GM19395 (cell line): ENCODE measurements around the gene INTS11.

ENCODE experiments used
- ATAC-seq: cut with Tn5 transposase; IDR thresholded peaks from one replicate; pipeline ENCODE4 v1.9.1; 2021; ENCODE audit warnings: mild to moderate bottlenecking, moderate library complexity; ENCODE audit not compliant: unreplicated experiment

The INTS11 gene

DNA sequence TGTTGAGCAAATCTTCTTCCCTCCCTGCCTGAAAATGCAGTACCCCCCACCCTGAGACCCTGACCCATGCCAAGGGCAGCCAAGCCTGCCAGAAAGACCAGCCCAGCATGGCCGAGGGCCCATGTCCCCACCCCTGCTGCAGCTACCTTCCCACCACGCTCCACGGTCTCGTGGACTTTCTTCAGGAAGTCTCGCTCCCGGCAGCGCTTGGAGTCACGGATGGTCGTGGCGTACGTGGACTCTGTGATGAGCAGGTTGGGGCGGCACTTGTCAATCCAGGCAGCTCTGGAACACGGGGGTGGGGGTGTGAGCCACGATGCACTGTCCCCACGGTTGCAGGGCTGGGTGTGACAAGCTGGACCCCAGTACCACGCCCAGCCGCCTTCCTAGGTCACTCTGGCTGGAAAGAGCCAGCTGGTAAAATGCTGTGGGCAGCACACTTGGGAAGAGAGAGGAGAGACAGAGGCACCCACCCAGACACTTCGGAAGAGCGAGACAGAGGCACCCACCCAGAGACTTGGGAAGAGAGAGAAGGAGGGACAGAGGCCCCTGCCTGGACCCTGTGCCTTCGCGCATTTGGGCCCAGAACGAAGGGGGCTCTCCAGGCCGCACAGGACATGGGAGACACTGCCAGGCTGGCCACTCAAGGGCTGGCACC, 9.7 kb downstream of the INTS11 start:
- no peak for ATAC-seq

DNA sequence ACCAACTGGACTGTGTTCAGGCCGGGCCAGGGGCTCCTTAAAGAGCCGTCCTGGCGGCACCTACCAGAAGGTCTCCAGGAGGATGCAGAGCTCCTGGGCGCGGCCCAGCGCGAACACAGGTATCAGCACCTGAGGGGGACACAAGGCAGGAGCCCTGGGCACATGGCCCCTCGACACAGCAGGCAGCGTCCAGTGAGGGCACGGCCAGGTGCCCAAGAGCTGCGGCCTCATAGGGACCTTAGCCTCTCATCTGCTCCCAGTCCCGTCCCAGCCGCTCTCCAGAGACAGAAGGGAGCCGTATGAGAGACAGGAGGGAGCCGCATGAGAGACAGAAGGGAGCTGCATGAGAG, 10.2 kb downstream of the INTS11 start:
- no peak for ATAC-seq

DNA sequence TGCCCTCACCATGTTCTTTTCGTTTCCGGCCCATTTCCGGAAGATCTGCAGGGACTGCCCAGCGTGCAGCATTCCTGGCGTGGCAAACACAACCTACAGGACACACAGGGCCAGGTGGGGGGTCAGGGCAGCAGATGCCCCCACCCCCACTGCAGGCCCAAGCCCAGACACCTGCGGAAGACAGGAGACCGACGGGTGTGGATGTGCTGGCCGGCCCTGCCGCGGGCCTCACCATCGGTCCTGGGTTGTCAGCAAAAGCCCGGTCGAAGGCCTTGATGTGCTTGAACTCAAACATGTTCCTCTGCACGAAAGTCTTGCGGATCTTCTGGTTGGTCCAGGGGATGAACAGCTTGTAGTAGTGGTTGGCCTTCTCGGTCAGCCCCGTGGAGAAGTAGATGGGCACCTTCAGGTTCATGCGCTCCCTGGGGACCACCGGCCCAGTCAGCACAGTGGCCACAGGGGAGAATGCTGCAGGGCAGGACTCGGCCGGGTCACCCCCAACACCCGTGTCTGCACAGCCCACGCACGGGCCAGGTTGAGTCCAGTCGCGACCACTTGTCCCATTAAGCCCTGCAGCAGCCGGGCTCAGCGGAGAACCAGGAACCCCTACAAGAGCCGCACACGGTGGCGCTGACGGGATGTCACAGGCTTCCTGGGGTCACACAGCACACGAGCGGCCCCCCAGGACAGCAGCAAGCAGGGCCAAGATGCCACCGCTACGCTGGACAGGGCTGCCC, 10.8 kb downstream of the INTS11 start:
- ATAC-seq = no peak

DNA sequence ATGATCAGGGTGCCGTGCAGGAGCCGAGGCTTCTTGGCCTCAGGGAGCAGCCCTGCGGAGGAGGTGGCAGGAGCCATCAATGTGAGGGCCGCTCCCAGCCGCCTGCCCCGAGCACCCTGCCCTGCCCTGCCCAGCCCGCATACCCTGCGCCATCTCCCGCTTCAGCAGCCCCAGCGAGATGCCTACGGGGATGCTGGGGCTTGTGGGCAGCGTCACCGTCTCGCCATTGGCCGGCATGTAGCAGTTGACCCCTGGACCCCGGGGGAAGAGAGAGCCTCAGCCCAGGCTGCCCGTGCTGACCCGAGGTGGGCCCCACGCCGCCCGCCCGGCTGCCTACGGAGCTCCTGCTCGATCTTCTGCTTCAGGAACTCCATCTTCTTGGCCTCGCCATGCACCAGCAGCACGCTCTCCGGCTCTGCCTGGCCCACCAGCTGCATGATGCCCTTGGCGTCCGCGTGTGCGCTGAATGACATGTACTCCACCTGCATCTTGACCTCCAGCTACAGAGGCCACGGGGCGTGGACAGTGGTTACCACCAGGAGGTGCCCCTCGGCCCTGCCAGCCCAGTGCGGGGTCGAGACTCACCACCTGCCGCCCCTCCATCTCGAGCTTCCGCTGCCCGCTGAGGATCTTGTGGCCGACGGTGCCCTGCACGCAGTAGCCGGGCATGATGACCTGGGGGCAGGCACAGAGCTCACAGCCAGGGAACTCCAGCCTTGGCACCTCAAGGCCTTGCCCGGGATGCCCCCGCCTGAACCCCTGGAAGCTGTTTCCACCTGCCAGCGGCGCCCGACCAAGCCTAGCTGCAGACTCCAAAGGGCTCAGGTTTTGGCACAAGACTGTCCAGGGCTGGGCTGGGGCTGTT, 11.8 kb downstream of the INTS11 start:
- no peak for ATAC-seq

DNA sequence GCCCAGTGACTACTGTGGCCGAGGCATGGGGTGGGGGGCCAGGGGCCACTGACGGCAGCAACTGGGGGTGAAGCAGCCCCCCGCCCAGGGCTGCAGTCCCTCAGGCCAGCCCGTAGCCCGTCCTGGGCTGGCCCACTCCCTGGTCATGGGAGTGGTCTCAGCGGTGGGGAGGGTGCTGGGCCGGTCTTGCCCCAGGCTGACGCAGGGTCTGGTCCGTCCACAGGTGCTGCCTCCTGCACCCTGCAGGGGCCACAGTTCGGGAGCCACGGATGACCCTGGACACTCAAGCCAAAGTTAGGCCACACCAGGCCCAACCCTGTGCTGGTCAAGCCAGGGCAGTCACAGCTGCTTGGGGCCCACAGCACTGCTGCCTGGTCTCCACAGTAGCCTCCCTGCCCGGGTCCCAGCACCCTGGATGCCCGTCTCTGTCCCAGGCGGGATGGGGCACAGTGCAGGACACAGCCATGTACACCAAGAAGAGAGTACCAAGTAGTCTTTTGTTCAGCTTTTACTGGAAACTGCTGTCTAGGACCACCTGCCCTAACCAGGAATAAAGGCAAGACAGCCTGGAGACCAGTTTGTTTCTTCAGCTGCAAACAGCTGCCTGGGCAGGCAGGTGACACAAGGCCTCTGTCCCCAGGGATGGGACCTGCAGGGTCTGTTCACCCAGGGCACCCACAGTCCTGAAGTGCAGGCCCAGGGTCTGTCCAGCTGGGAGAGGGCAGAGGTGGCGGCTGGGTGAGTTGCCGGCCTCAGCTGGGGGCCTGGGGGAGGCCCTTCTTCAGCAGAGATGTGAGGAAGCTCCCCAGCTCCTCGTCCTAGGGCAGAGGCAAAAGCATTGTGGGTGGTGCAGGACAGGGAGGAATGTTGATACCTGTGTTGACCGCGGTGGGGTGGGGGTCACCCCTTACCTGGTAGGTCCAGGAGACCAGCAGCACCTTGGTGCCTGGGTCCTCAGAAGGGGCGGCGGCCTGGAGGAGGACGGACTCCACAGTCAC, 13.1 kb downstream of the INTS11 start:
- no peak for ATAC-seq

DNA sequence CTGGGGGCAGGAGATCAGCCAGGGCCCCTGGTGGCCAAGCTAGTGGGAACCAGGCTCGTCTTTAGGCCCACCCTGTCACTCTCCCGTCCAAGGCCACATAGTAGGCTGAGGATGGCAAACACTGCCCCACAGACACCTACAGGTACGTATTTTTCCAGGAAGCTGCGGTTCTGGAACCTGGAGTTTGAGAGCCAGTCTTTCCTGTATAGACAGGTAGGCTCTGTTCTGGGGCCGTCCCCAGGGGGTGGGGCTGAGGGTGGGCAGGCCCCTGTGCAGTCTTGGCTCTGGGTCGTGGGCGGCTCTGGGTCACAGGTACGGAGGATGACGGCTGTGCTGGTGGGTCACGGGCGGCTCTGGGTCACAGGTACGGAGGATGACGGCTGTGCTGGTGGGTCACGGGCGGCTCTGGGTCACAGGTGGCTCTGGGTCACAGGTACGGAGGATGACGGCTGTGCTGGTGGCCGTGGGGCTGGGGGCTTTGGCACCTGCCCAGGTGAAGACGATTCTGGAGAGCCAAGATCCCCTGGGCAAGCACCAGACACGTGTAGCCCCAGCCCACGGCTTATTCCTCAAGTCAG, 13.9 kb downstream of the INTS11 start:
- ATAC-seq = no peak

DNA sequence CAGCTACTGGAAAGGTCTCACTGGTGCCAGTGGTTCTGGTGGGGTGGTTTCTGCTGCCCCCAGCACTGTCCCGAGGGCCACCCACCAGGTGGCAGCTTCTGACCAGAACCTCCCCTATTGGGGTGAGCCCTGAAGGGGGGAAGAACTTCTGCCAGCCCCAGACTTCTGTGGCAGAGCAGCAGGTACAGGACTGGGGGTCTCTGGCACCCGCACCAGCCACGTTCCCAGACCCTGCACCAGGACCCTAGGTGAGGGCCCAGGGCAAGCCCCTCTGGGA, 14.4 kb downstream of the INTS11 start:
- ATAC-seq = no peak

DNA sequence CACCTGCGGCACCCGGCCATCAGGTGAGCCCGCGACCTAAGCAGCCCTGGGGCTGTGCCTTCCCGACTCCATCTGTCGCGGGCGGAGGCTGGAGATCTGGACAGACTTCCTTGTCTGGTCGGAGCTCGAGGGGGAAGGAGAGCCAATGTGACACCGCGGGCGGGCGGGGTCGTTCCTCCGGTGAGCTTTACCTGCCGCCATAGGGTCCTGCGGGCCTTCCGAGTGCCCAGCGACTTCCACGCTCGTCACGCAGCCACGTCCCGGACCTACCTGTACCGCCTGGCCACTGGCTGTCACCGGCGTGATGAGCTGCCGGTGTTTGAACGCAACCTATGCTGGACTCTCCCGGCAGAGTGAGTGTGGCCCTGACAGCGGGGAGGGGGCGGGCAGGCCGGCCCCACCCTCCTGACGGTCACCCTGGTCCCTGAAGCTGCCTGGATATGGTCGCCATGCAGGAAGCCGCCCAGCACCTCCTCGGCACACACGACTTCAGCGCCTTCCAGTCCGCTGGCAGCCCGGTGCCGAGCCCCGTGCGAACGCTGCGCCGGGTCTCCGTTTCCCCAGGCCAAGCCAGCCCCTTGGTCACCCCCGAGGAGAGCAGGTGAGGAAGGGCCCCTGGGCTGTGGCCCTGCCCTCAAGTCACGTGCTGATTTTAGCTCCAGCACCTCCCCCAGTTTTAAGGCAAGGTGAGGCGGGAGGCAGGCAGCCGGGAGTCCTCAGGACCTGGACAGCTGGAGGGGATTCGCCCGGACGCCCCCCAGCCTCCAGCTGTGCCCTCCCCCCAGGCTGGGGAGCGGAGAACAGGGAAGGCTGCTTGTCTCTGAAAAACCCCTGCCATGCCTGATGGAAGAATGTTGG, 15.0 kb downstream of the INTS11 start:
- no peak for ATAC-seq

DNA sequence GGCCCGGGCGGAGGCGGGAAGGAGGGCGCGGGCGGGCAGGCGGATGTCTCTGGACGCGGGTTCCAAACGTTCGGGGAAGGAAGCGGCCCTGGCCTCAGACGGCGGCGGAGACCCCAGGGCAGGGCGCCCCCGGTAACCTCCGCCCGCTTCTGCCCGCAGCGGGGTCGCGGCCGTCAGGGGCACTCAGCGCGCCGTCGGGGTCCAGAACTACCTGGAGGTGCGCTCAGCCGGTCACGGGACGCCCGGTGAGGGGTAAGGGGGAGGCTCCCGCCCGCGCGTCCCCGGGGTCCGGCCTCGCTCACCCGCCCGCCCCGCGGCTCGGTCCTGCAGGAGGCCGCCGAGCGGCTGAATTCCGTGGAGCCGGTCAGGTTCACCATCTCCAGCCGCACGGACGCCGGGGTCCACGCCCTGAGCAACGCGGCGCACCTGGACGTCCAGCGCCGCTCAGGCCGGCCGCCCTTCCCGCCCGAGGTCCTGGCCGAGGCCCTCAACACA, 15.7 kb downstream of the INTS11 start:
- ATAC-seq = peak; percentile 6

DNA sequence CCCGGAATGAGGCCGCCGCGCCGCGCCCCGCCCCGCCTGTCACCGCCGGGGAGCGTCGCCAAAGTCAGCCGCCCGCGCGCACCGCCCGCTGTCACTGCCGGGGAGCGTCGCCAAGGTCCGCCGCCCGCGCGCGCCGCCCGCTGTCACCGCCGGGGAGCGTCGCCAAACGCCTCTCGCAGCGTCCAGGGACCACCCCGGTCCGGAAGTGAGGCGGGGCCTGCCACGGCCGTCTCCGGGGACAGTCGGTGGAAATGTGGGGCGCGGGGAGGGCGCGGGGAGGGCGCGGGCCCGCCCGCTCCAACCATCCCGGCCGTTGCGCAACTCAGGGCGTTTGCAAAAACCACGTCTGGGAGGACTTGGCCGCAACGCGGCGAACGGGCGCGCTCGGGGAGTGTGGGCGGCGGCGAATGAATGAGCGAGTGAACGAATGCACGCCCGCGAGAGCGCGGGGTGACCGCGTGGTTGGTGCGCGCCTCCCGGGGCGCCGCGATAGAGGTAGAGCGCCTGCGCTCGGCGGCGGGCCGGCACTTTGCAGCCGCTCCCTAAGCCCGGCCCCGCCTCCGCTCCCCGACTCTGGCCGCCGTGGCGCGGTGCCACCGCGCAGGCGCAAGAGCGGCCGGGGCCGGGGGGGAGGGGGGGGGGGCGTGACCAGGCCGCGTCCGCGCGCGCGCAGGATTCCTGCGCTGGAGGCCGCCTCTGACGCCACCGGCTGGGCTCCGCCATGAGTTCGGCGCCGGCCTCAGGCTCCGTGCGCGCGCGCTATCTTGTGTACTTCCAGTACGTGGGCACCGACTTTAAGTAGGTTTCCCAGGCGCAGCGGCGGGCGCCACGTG, 16.3 kb downstream of the INTS11 start, which contains the start of the genes ACAP3 and PUSL1:
Gene ACAP3, minus strand, starts transcription at position 8 of the 833 bp plus-strand sequence. CDS start 115 bp downstream, outside the sequence.
Gene PUSL1, plus strand, starts transcription at position 675 of the 833 bp plus-strand sequence. Its CDS starts 47 bp downstream, at position 722.
- ATAC-seq = peak; percentile 55

DNA sequence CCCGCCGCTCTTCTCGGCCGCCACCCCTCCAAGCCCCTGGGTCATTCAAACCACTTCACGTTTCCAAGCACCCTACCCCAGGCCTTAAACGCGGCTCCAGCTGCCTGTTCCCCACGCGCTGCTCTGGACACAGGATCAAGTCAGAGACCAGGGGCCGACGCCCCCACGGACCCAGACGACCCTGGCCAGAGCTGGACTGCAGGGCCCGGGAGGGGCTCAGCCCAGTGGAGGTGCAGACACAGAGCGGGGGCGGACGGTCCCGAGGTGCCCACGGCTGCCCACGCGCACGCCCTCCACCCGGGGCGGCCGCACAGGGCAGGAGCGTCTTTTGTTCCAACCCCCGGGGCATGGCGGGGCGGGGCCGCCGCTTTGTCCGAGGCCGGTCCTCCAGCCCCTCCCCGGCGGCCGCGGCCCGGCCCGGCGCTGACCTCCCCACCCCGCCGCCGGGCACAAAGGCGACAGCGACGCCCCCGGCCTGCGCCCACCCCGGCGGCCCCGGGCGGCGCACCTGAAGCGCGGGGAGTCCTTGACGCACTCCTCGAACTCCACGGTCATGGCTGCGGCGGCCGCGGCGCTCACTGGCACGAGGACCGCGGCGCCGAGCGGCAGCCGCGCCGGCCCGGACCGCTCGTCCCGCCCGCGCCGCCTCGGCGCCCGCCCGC, 17.1 kb downstream of the INTS11 start:
- ATAC-seq = peak; percentile 2

DNA sequence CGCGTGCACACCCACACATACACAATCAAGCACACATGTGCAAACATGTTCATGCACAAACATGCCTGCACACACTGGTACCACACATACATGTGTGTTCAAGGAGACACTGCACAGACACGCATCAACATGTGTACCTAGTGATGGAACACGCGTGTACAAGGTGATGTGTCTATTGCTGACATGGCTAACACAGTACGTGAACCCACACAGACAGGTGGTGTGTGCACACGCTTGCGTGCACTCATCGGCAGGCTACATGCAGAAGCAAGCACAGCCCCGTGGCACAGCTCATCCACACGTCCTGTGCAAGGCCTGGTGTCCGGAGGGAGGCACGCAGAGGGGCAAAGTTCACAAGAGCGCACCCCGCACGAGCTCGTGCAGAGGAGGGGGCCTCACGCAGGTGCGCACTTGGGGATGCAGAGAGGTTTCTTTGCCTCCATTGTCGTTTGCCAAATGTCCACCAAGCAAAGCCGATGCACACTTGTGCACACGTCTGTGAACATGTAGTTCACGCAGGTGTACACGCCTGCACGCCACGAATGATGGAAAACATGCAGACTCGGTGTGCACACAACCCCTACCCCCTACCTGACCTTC, 17.7 kb downstream of the INTS11 start:
- no peak for ATAC-seq

DNA sequence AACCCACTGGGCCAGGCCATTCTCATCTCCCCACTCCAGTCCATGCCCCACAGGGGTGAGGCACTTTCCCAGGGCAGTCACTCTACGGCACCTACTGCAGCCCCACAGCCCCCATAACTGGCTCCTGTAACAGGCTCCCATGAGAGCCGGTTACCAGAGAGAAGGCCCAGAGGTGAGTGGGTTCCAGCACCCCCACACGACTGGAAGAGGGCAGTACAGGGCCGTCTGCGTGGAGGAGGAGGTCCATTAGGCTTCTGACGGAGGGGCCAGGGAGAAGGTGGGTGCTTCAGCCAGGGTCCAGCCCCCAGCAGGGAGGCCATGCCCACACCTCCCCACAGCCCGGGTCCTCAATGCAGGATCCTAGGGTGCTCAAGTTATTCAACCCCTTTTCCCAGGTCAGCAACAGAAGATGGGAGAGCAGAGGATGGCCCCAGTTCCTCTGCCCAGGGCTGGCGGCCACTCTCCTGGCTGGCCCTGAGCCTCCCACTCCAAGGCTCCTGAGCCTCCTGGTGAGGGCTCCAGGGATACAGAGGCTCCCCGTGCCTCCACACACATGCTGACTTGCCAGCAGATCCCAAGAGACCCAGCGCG, 18.3 kb downstream of the INTS11 start:
- no peak for ATAC-seq

DNA sequence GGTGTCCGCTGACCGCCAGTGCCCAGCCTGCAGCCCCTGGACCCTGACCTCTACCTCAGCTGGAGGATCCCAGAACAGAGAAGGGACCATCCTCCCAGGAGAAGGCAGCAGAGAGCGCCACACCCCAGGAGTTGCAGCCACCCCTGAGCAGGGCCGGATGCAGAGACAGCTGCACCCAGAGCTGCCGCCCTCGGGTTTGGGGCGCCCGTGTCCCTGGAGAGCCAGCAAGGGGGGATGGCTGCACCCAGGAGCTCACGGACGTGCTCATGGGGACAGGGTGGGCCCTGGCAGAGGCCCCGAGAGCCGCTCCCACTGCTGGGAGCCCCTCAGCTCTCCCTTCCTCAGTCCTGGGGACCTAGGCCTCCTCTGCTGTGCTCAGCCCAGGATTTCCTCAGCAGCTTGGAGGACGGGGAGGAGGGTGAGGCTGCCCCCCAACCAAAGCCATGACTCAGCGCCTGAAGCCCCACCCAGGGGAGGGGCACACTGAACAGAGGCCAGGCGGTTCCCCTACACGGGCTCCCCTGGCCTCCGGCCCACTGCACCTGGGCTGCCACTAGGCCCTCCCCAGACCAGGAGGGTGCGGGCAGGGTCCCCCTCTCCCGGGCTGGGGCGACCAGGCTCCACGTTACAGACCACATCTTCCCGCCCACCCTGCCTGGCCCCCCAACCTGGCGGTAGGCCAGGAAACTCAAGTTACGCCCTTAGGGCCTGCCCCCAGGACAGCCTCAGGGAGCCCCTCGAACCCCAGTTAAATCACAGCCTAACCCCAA, 19.0 kb downstream of the INTS11 start:
- ATAC-seq = no peak

DNA sequence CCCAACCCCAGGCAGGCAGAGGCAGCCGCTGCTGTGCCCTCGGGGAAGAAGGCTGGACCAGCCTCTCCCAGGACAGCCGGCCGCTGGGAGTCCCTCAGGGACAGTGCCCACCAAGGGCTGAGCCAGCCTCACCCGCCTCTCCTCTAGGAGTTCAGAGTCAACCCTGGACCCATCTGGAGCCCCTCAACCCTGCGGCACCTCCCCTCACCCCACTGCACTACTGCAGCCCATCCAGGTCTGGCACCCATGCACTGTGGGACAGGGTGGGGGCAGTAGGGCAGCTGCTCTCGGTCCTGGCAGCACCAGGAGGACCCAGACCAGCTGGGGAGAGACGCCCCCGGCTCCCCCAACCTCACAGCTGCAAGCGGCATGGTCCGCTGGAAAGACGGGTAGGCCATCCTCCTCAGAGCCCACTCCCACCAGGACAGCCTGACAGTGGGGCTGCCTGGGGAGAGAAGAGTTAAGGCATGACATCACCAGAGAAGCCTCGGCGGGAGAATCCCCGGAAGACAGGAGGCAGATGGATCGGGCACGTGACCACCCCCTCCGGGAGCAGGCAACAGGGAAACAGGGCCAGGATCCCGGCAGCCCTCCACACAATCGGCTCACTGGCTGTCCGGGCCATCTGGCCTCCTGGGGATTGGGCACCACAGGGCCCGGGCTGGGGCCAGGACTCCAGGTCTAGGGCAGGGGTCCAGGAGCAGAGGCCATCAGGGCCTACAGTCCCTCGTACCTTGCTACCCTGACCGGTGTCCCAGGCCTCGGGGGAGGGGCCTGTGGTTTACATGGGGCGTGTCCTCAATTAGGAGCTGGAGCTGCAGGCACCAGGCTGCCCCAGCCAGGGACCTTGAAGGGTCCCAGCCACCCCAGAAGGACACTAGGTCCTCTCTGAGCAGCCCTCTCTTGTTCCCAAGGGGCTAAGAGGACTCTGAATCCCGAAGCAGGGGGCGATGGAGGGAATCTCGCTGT, 19.8 kb downstream of the INTS11 start:
- no peak for ATAC-seq
